IMR-90 (cell line): ENCODE results near the gene TAF9B. TPM values are rescaled to one million over a fixed set of nuclear protein-coding genes. Genes with fewer than 3 reads are reported as not detected.

ENCODE experiments used
- ATAC-seq: fragments of 200-7000 bp; cut with Tn5 transposase; 2 replicates; pipeline ENCODE4 v1.9.1; 2020; ENCODE audit warnings: low read depth, mild to moderate bottlenecking, moderate library complexity
- BruUV-seq: library from RNA; stranded (reverse); fragments of 400-500 nt; replicated peaks from 2 replicates; lab custom pipeline; 2021; lab: Mats Ljungman, UMichigan
- CTCF ChIA-PET: fragments of 300-600 bp; formaldehyde crosslinking; extraction: SDS; loops from one replicate; lab custom pipeline; 2021; ENCODE audit warnings: antibody characterized with exemption; lab: Yijun Ruan, JAX
- POLR2A ChIA-PET: fragments of 300-600 bp; sonication (Branson Sonifier 250); formaldehyde crosslinking; loops from one replicate; lab custom pipeline; 2022; ENCODE audit warnings: antibody characterized with exemption; ENCODE audit not compliant: unreplicated experiment; lab: Charles Lee
- DNase-seq: peaks from one replicate; pipeline ENCODE4 v3.0.0; 2013
- H2AFZ ChIP-seq: replicated peaks from 2 replicates; pipeline ENCODE3; 2013; ENCODE audit warnings: low read length, mild to moderate bottlenecking; ENCODE audit not compliant: poor library complexity
- H2AK5ac ChIP-seq: 2 replicates; pipeline ENCODE4 v1.6.1; 2013; ENCODE audit warnings: low read depth, low read length, inconsistent platforms
- H2AK9ac ChIP-seq: replicated peaks from 2 replicates; pipeline ENCODE3; 2013; ENCODE audit warnings: mild to moderate bottlenecking, low read depth, low read length, moderate library complexity; ENCODE audit not compliant: poor library complexity
- H2BK120ac ChIP-seq: 2 replicates; pipeline ENCODE4 v1.6.1; 2013; ENCODE audit warnings: low read depth, low read length, inconsistent platforms
- H2BK15ac ChIP-seq: 3 replicates; pipeline ENCODE4 v1.6.1; 2013; ENCODE audit warnings: low read depth, low read length, inconsistent platforms
- H2BK20ac ChIP-seq: 2 replicates; pipeline ENCODE4 v1.6.1; 2013; ENCODE audit warnings: low read depth, mild to moderate bottlenecking, inconsistent platforms, low read length, moderate library complexity
- H2BK5ac ChIP-seq: 2 replicates; pipeline ENCODE4 v1.6.1; 2013; ENCODE audit warnings: mild to moderate bottlenecking, low read depth, low read length, inconsistent platforms; ENCODE audit not compliant: poor library complexity, severe bottlenecking
- H3K14ac ChIP-seq: replicated peaks from 2 replicates; pipeline ENCODE4 v1.6.1; 2013; ENCODE audit warnings: low read depth, low read length, inconsistent platforms
- H3K18ac ChIP-seq: 2 replicates; pipeline ENCODE4 v1.6.1; 2013; ENCODE audit warnings: low read depth, low read length, control low read depth
- H3K23ac ChIP-seq: 2 replicates; pipeline ENCODE4 v1.6.1; 2013; ENCODE audit warnings: low read depth, low read length, inconsistent platforms
- H3K27ac ChIP-seq: 2 replicates; pipeline ENCODE4 v1.5.1; 2013; ENCODE audit warnings: mild to moderate bottlenecking, control low read depth, low read length; ENCODE audit not compliant: insufficient read depth
- H3K27me3 ChIP-seq: 2 replicates; pipeline ENCODE4 v1.6.1; 2013; ENCODE audit warnings: low read length; ENCODE audit not compliant: control insufficient read depth, insufficient read depth
- H3K36me3 ChIP-seq: 2 replicates; pipeline ENCODE4 v1.6.1; 2013; ENCODE audit warnings: low read length, mixed read lengths; ENCODE audit not compliant: control insufficient read depth, insufficient read depth
- H3K4ac ChIP-seq: 2 replicates; pipeline ENCODE4 v1.6.1; 2013; ENCODE audit warnings: low read depth, low read length, inconsistent platforms
- H3K4me1 ChIP-seq: 2 replicates; pipeline ENCODE4 v1.6.1; 2013; ENCODE audit warnings: low read length, mixed read lengths; ENCODE audit not compliant: control insufficient read depth, insufficient read depth
- H3K4me2 ChIP-seq: 2 replicates; pipeline ENCODE4 v1.6.1; 2013; ENCODE audit warnings: low read depth, mild to moderate bottlenecking, control low read depth, low read length, moderate library complexity
- H3K4me3 ChIP-seq: 2 replicates; pipeline ENCODE4 v1.5.1; 2013; ENCODE audit warnings: low read depth, mild to moderate bottlenecking, control low read depth, low read length, moderate library complexity; ENCODE audit not compliant: insufficient read depth
- H3K56ac ChIP-seq: 2 replicates; pipeline ENCODE4 v1.6.1; 2013; ENCODE audit warnings: low read length, inconsistent platforms; ENCODE audit not compliant: insufficient read depth; ENCODE audit errors: extremely low read depth
- H3K79me1 ChIP-seq, 2 experiments: 2 replicates each; pipeline ENCODE4 v1.6.1; 2013; ENCODE audit warnings: low read length in 2 of 2, inconsistent platforms in 1 of 2, low read depth in 1 of 2
- H3K9ac ChIP-seq: 2 replicates; pipeline ENCODE4 v1.6.1; 2013; ENCODE audit warnings: low read depth, low read length, control low read depth
- H3K9me1 ChIP-seq: 2 replicates; pipeline ENCODE4 v1.6.1; 2013; ENCODE audit warnings: low read length, inconsistent platforms; ENCODE audit not compliant: insufficient read depth
- H3K9me3 ChIP-seq: 2 replicates; pipeline ENCODE4 v1.6.1; 2013; ENCODE audit warnings: low read length; ENCODE audit not compliant: control insufficient read depth, insufficient read depth
- H4K20me1 ChIP-seq: 2 replicates; pipeline ENCODE4 v1.6.1; 2013; ENCODE audit warnings: low read length, inconsistent platforms; ENCODE audit not compliant: insufficient read depth
- H4K5ac ChIP-seq: 2 replicates; pipeline ENCODE4 v1.6.1; 2013; ENCODE audit warnings: mild to moderate bottlenecking, low read depth, low read length, control low read depth
- H4K8ac ChIP-seq, 2 experiments: 2 replicates each; pipeline ENCODE4 v1.6.1; 2013; ENCODE audit warnings: low read depth in 2 of 2, low read length in 2 of 2, control low read depth in 1 of 2, inconsistent platforms in 1 of 2
- H4K91ac ChIP-seq: 2 replicates; pipeline ENCODE4 v1.6.1; 2013; ENCODE audit warnings: low read depth, low read length, inconsistent platforms; ENCODE audit not compliant: insufficient read depth
- MAFK ChIP-seq: IDR thresholded peaks from 2 replicates; pipeline ENCODE4 v1.6.1; 2012; ENCODE audit warnings: low read depth, low read length, improper control_type of control experiment
- RFX5 ChIP-seq: IDR thresholded peaks from 2 replicates; pipeline ENCODE4 v1.8.0; 2012; ENCODE audit warnings: low read depth, mild to moderate bottlenecking, low read length, moderate library complexity
- WGBS, 2 experiments: methylation state at CpG; one replicate each; pipeline versions ENCODE4 v1.1.5 to v1.1.7; 2013; ENCODE audit warnings: missing lambda C conversion rate in 2 of 2; ENCODE audit not compliant: insufficient read length in 1 of 2; ENCODE audit errors: extremely low coverage in 2 of 2; 5-methylcytosine and 5-hydroxymethylcytosine counted together
- dilution Hi-C: fragments of 300-500 bp; cut with HindIII; formaldehyde crosslinking; loops from one replicate; pipeline ENCODE4 v1.14.3; 2018; ENCODE audit warnings: low sequenced_read_pairs; ENCODE audit not compliant: unreplicated experiment
- in situ Hi-C: fragments of 300-500 bp; cut with MboI; formaldehyde crosslinking; loops from 3 replicates; pipeline ENCODE4 v1.14.3; 2019; ENCODE audit warnings: low sequenced_read_pairs, inconsistent platforms, mixed read lengths
- intact Hi-C: fragments of 100-400 bp; cut with micrococcal nuclease; formaldehyde crosslinking; loops from 2 replicates; pipeline ENCODE4 v1.10.0; 2022
- polyA plus RNA-seq, 3 experiments: library from polyadenylated mRNA; depleted of rRNA; stranded (reverse); fragments of >200 nt; gene quantifications; 2 replicates each; pipeline ENCODE4 v1.2.3, GENCODE V29; 2012; ENCODE audit warnings: low replicate concordance in 1 of 3
- total RNA-seq: library from RNA; depleted of rRNA; stranded (reverse); fragments of >200 nt; gene quantifications from 2 replicates; pipeline ENCODE4 v1.2.3, GENCODE V29; 2012

The TAF9B gene
- total and polyA plus RNA-seq, 2 of the 4 experiments (the other 2 are of a cell fraction) = 12.4 to 21.5 TPM

- ChIA-PET CTCF (interaction anchor here (1.3 kb wide), 1 partner anchor 10 kb away, joined by 3 read pairs; no protein-coding TSS in a partner anchor), POLR2A (no interaction called here)
- no peaks in the 10 kb centered on the region for H3K9me1 ChIP-seq
- H2BK15ac ChIP-seq = no peak overlapping the region
- no peak overlapping the region for H4K91ac ChIP-seq
- no peak overlapping the region for H2BK20ac ChIP-seq
- peaks cover 32% of the 10 kb centered on the region for H3K36me3 ChIP-seq
- H4K8ac ChIP-seq = no peak overlapping the region
- no TSS peak for BruUV-seq
- no peak for DNase-seq
- TF ChIP-seq MAFK = no peak
- no peak for TF ChIP-seq RFX5
- no peak overlapping the region for H2BK5ac ChIP-seq
- H3K18ac ChIP-seq = no peak overlapping the region
- dilution Hi-C loops (no loop called here), in situ Hi-C loops (no loop called here), intact Hi-C loops (no loop called here)
- H3K4me3 ChIP-seq = no peak overlapping the region
- no peak overlapping the region for H3K9ac ChIP-seq
- no peak overlapping the region for H2AFZ ChIP-seq
- H3K56ac ChIP-seq = no peak overlapping the region
- H3K4me1 ChIP-seq = no peaks in the 10 kb centered on the region
- no peak overlapping the region for H2BK120ac ChIP-seq
- H3K9me3 ChIP-seq = no peaks in the 10 kb centered on the region
- H3K79me1 ChIP-seq = peaks cover 4 to 6% of the 10 kb centered on the region in 2 experiments; a peak in 2 of 4 replicates
- no peak overlapping the region for H3K23ac ChIP-seq
- no peak overlapping the region for H3K27ac ChIP-seq
- H2AK9ac ChIP-seq = no peak overlapping the region
- H4K20me1 ChIP-seq = peaks cover 41% of the 10 kb centered on the region
- H2AK5ac ChIP-seq = no peak overlapping the region
- no peak overlapping the region for H4K5ac ChIP-seq
- H3K27me3 ChIP-seq = no peaks in the 10 kb centered on the region
- no peak for ATAC-seq
- H3K4ac ChIP-seq = no peak overlapping the region
- no peak overlapping the region for H3K14ac ChIP-seq
- no peak overlapping the region for H3K4me2 ChIP-seq
- WGBS, 2 experiments = no CpG with 5 or more reads among the region's 1 CpG
These were observed 14.3 kb downstream of the TAF9B start for GRCh38 chrX:78125148-78125547.
